Endothelial cell of umbilical vein (primary cell): ENCODE data around the gene C1QBP. TPM values are rescaled to one million over a fixed set of nuclear protein-coding genes. Genes with fewer than 3 reads are reported as not detected.

Experiments used
- BruUV-seq: library from RNA; stranded (reverse); fragments of 400-500 nt; replicated peaks from 2 replicates; lab custom pipeline; 2021; lab: Mats Ljungman, UMichigan
- CTCF ChIA-PET: fragments of 300-600, 350-600 bp; sonication (Branson Sonifier 250); formaldehyde crosslinking; loops from one replicate; lab custom pipeline; 2021; ENCODE audit warnings: antibody characterized with exemption, inconsistent platforms; lab: Charles Lee
- POLR2A ChIA-PET: fragments of 300-600, 350-600 bp; sonication (Branson Sonifier 250); formaldehyde crosslinking; loops from one replicate; lab custom pipeline; 2021; ENCODE audit warnings: antibody characterized with exemption, inconsistent platforms; lab: Charles Lee
- DNase-seq: peaks from one replicate; pipeline ENCODE4 v3.0.0-alpha.2; 2011; ENCODE audit warnings: low read depth, low spot score
- FAIRE-seq: peaks from 2 replicates; lab custom pipeline; 2011; peaks lifted over from hg19 to GRCh38; lab: Jason Lieb, UNC
- H2AFZ ChIP-seq: 2 replicates; pipeline ENCODE4 v1.6.0; 2012; ENCODE audit warnings: low read depth, low read length, control low read depth, inconsistent platforms
- H3K27ac ChIP-seq: 2 replicates; pipeline ENCODE4 v1.5.1; 2011; ENCODE audit warnings: low read depth, mild to moderate bottlenecking, control low read depth, low read length, moderate library complexity; ENCODE audit not compliant: insufficient read depth
- H3K27me3 ChIP-seq, 2 experiments: 2 replicates each; pipeline versions ENCODE4 v1.6.0 to v1.6.1; 2011; ENCODE audit warnings: low read length in 2 of 2, mixed read lengths in 1 of 2; ENCODE audit not compliant: control insufficient read depth in 2 of 2, insufficient read depth in 2 of 2
- H3K36me3 ChIP-seq, 2 experiments: 2 replicates in 1 of 2; 3 replicates in 1 of 2; pipeline ENCODE4 v1.5.1; 2011; ENCODE audit warnings: low read length in 2 of 2, mild to moderate bottlenecking in 1 of 2, moderate library complexity in 1 of 2; ENCODE audit not compliant: control insufficient read depth in 2 of 2, insufficient read depth in 2 of 2; ENCODE audit errors: extremely low read depth in 1 of 2
- H3K4me1 ChIP-seq: 3 replicates; pipeline ENCODE4 v1.5.1; 2011; ENCODE audit warnings: mild to moderate bottlenecking, low read length; ENCODE audit not compliant: control insufficient read depth, insufficient read depth; ENCODE audit errors: extremely low read depth
- H3K4me2 ChIP-seq: 2 replicates; pipeline ENCODE4 v1.6.1; 2011; ENCODE audit warnings: low read length, control low read depth, mixed read lengths; ENCODE audit not compliant: insufficient read depth
- H3K4me3 ChIP-seq, 3 experiments: fragments of 200-600 bp in 1 of 3; sonication (generic), shearing (Covaris generic) in 1 of 3; replicated peaks in 1 of 3; 2 replicates each; pipeline ENCODE4 v1.5.1; 2011 to 2016; ENCODE audit warnings: control low read depth in 3 of 3, low read length in 3 of 3, mild to moderate bottlenecking in 2 of 3, inconsistent platforms in 1 of 3, low read depth in 1 of 3, moderate library complexity in 1 of 3; ENCODE audit not compliant: insufficient read depth in 1 of 3
- H3K79me2 ChIP-seq: 2 replicates; pipeline ENCODE4 v1.6.0; 2012; ENCODE audit warnings: low read length, inconsistent platforms; ENCODE audit not compliant: control insufficient read depth, insufficient read depth
- H3K9ac ChIP-seq: replicated peaks from 2 replicates; pipeline ENCODE3; 2011; ENCODE audit warnings: low read length, control low read depth; ENCODE audit not compliant: insufficient read depth; ENCODE audit errors: extremely low read depth
- H3K9me1 ChIP-seq: replicated peaks from 3 replicates; pipeline ENCODE4 v1.6.0; 2011; ENCODE audit warnings: mild to moderate bottlenecking, low read length; ENCODE audit not compliant: control insufficient read depth, insufficient read depth; ENCODE audit errors: extremely low read depth
- H3K9me3 ChIP-seq: replicated peaks from 2 replicates; pipeline ENCODE4 v1.5.1; 2012; ENCODE audit warnings: low read length, inconsistent platforms; ENCODE audit not compliant: control insufficient read depth, insufficient read depth
- H4K20me1 ChIP-seq: replicated peaks from 2 replicates; pipeline ENCODE3; 2011; ENCODE audit warnings: mild to moderate bottlenecking, low read length; ENCODE audit not compliant: control insufficient read depth, insufficient read depth; ENCODE audit errors: extremely low read depth
- CTCF ChIP-seq, 2 donors: IDR thresholded peaks; 1 replicate in 1 of 2; 2 replicates in 1 of 2; pipeline ENCODE4 v1.5.1; 2011; ENCODE audit warnings: low read length in 2 of 2, mild to moderate bottlenecking in 2 of 2, moderate library complexity in 2 of 2, control low read depth in 1 of 2, inconsistent platforms in 1 of 2, low read depth in 1 of 2; ENCODE audit not compliant: insufficient read depth in 1 of 2; ENCODE audit errors: extremely low read depth in 1 of 2
- EZH2 ChIP-seq: IDR thresholded peaks from 2 replicates; pipeline ENCODE4 v1.6.1; 2012; ENCODE audit warnings: borderline replicate concordance, low read depth, mild to moderate bottlenecking, moderate library complexity, low read length, inconsistent platforms; ENCODE audit not compliant: severe bottlenecking
- FOS ChIP-seq: IDR thresholded peaks from 2 replicates; pipeline ENCODE4 v1.6.1; 2011; ENCODE audit warnings: mild to moderate bottlenecking, low read length, moderate library complexity, borderline replicate concordance; ENCODE audit not compliant: insufficient read depth
- GATA2 ChIP-seq: IDR thresholded peaks from 2 replicates; pipeline ENCODE4 v1.7.0; 2011; ENCODE audit warnings: low read depth, mild to moderate bottlenecking, moderate library complexity, mixed read lengths, low read length; ENCODE audit not compliant: insufficient read length, insufficient read depth
- JUN ChIP-seq: IDR thresholded peaks from 2 replicates; pipeline ENCODE4 v1.6.1; 2011; ENCODE audit warnings: borderline replicate concordance, low read depth; ENCODE audit not compliant: insufficient read length, insufficient read depth
- MYC ChIP-seq: IDR thresholded peaks from one replicate; pipeline ENCODE4 v1.6.1; 2011; ENCODE audit warnings: mild to moderate bottlenecking, low read depth, low read length
- POLR2A ChIP-seq: IDR thresholded peaks from 2 replicates; pipeline ENCODE4 v1.6.1; 2012; ENCODE audit warnings: low read depth, mild to moderate bottlenecking, control low read depth, low read length
- POLR2AphosphoS5 ChIP-seq: IDR thresholded peaks from 2 replicates; pipeline ENCODE4 v1.6.1; 2012; ENCODE audit warnings: low read depth, mild to moderate bottlenecking, control low read depth, low read length, moderate library complexity; ENCODE audit not compliant: insufficient read depth
- dilution Hi-C: fragments of 300-500 bp; cut with MboI; formaldehyde crosslinking; loops from one replicate; pipeline ENCODE4 v1.15.0; 2019; ENCODE audit warnings: low sequenced_read_pairs; ENCODE audit not compliant: extremely low pct_ligation_motif_present
- intact Hi-C: fragments of 100-400 bp; cut with micrococcal nuclease; formaldehyde crosslinking; loops from one replicate; pipeline ENCODE4 v1.10.0; 2022
- polyA plus RNA-seq, 4 experiments: library from polyadenylated mRNA; depleted of rRNA in 3 of 4; stranded (reverse) in 3 of 4; unstranded in 1 of 4; fragments of >200 nt; gene quantifications; 2 replicates each; pipeline versions ENCODE4 v1.2.1 to v1.2.3, GENCODE V29; 2011 to 2012; ENCODE audit warnings: missing spikeins in 1 of 4
- total RNA-seq: library from RNA; stranded (reverse); gene quantifications from 2 replicates; pipeline ENCODE4 v1.2.3, GENCODE V29; 2021
- TF ChIP-seq, protein P1 (sequence below): IDR thresholded peaks from 2 replicates; pipeline ENCODE4 v1.6.1; 2011; ENCODE audit not compliant: insufficient read depth, insufficient read length

C1QBP gene
- total and polyA plus RNA-seq, 2 donors (not counting 3 experiments of a cell fraction or from before 2014, with no cell fraction given), result 144 to 218 TPM

GRCh38 chr17:5405400-5405799 lies 33.6 kb downstream of the C1QBP start:
- H3K9me3 ChIP-seq, result no peaks in the 10 kb centered on the region
- CTCF ChIA-PET, result interaction anchor here (1.0 to 1.8 kb wide), 2 partner anchors 8 to 34 kb away, joined by 3 to 8 read pairs; partner anchors contain the start of gene C1QBP
- no TSS peak for BruUV-seq
- TF ChIP-seq, protein P1, sequence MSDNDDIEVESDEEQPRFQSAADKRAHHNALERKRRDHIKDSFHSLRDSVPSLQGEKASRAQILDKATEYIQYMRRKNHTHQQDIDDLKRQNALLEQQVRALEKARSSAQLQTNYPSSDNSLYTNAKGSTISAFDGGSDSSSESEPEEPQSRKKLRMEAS, result no peak
- TF ChIP-seq CTCF (IDR thresholded peaks at IDR 0.05; ENCODE audit: extremely low read depth in 1 of 2, insufficient read depth in 1 of 2, low read depth in 1 of 2, low read length in 2 of 2) (no peak), EZH2 (no peak), POLR2AphosphoS5 (no peak), POLR2A (no peak), JUN (no peak), FOS (no peak), GATA2 (no peak), MYC (no peak)
- dilution Hi-C loops (no loop called here), intact Hi-C loops (no loop called here)
- no peak overlapping the region for H3K4me2 ChIP-seq
- H3K79me2 ChIP-seq, result no peaks in the 10 kb centered on the region
- H3K9ac ChIP-seq, result no peak overlapping the region
- DNase-seq, result no peak
- peaks cover 34 to 47% of the 10 kb centered on the region in 2 experiments for H3K36me3 ChIP-seq
- no peak overlapping the region for H3K27ac ChIP-seq
- FAIRE-seq, result no peak
- H3K4me3 ChIP-seq, result no peak overlapping the region
- no peaks in the 10 kb centered on the region for H3K9me1 ChIP-seq
- no peaks in the 10 kb centered on the region for H4K20me1 ChIP-seq
- POLR2A ChIA-PET, result no interaction called here
- no peaks in the 10 kb centered on the region for H3K4me1 ChIP-seq
- no peak overlapping the region for H2AFZ ChIP-seq
- H3K27me3 ChIP-seq, result no peaks in the 10 kb centered on the region
